HL-60 (cell line): ENCODE measurements around the gene FNDC1.

Source experiments
- DNase-seq, 2 experiments: peaks; one replicate each; pipeline ENCODE4 v3.0.0-alpha.2; 2010 to 2020; ENCODE audit warnings: low read depth in 1 of 2, low spot score in 1 of 2
- H3K27ac ChIP-seq: fragments of 250-450 bp; sonication (Bioruptor Pico); replicated peaks from 2 replicates; pipeline ENCODE4 v1.5.1; 2020; ENCODE audit warnings: mild to moderate bottlenecking, moderate library complexity
- H3K27me3 ChIP-seq: fragments of 250-450 bp; sonication (Bioruptor Pico); 2 replicates; pipeline ENCODE4 v1.5.1; 2021; ENCODE audit warnings: mild to moderate bottlenecking, moderate library complexity; ENCODE audit not compliant: insufficient read depth, poor library complexity, severe bottlenecking
- H3K4me3 ChIP-seq: replicated peaks from 2 replicates; pipeline ENCODE4 v1.5.1; 2011; ENCODE audit warnings: mild to moderate bottlenecking, control low read depth, low read length; ENCODE audit not compliant: insufficient read depth
- CTCF ChIP-seq: IDR thresholded peaks from one replicate; pipeline ENCODE4 v1.5.1; 2011; ENCODE audit warnings: low read length, control low read depth, inconsistent platforms; ENCODE audit not compliant: insufficient read depth
- GABPA ChIP-seq: IDR thresholded peaks from 2 replicates; pipeline ENCODE4 v1.6.1; 2012; ENCODE audit warnings: low read depth
- POLR2AphosphoS5 ChIP-seq: IDR thresholded peaks from 2 replicates; pipeline ENCODE4 v1.6.1; 2012; ENCODE audit warnings: low read depth
- REST ChIP-seq: IDR thresholded peaks from 2 replicates; pipeline ENCODE4 v1.6.1; 2012; ENCODE audit warnings: low read depth; ENCODE audit not compliant: insufficient replicate concordance
- SPI1 ChIP-seq: IDR thresholded peaks from 2 replicates; pipeline ENCODE4 v1.6.1; 2012; ENCODE audit warnings: low read depth, mild to moderate bottlenecking, borderline replicate concordance

Gene FNDC1

GRCh38 chr6:159126590-159126989 lies 42.6 kb upstream of the FNDC1 start:
- no peak for DNase-seq
- Histone ChIP-seq H3K4me3 (no peak overlapping the region), H3K27me3 (no peaks in the 10 kb centered on the region), H3K27ac (no peak overlapping the region)
- TF ChIP-seq GABPA (no peak), SPI1 (no peak), POLR2AphosphoS5 (no peak), CTCF (no peak), REST (no peak)

- H3K27ac ChIP-seq: no peak overlapping the region
- H3K4me3 ChIP-seq: no peak overlapping the region
- no peaks in the 10 kb centered on the region for H3K27me3 ChIP-seq
- no peak for DNase-seq
- TF ChIP-seq POLR2AphosphoS5 (no peak), GABPA (no peak), REST (no peak)
These were observed 41.5 kb upstream of the FNDC1 start for GRCh38 chr6:159127701-159128100.

- no peaks in the 10 kb centered on the region for H3K27me3 ChIP-seq
- H3K4me3 ChIP-seq: no peak overlapping the region
- TF ChIP-seq SPI1: no peak
- TF ChIP-seq POLR2AphosphoS5: no peak
- TF ChIP-seq CTCF: no peak
- TF ChIP-seq GABPA: no peak
- TF ChIP-seq REST: no peak
- no peak for DNase-seq
- no peak overlapping the region for H3K27ac ChIP-seq
These were observed 40.2 kb upstream of the FNDC1 start for GRCh38 chr6:159128978-159129377.

- no peak overlapping the region for H3K4me3 ChIP-seq
- DNase-seq: no peak
- H3K27ac ChIP-seq: no peak overlapping the region
- TF ChIP-seq GABPA (no peak), POLR2AphosphoS5 (no peak), REST (no peak), CTCF (no peak), SPI1 (no peak)
- H3K27me3 ChIP-seq: no peaks in the 10 kb centered on the region
These were observed 38.4 kb upstream of the FNDC1 start for GRCh38 chr6:159130846-159131245.
